ENCODE measurements around the gene RNASET2. TPM values are rescaled to one million over a fixed set of nuclear protein-coding genes. Genes with fewer than 3 reads are reported as not detected.

Gene RNASET2
- total and polyA plus RNA-seq, 2 of the 13 experiments (the other 11 are each of a cell fraction or from before 2014, with no cell fraction given) = 44.6 to 597 TPM

- 0 out of 2 replicates have a peak, but pooled peaks have one; percentile 16 for TF ChIP-seq ETV5 (CRISPR knock-in tag; IDR thresholded peaks at IDR 0.05; ENCODE audit: borderline replicate concordance)
- no peak for TF ChIP-seq MTA1 (CRISPR knock-in tag; IDR thresholded peaks at IDR 0.05; ENCODE audit: borderline replicate concordance)
- TF ChIP-seq, protein P1, sequence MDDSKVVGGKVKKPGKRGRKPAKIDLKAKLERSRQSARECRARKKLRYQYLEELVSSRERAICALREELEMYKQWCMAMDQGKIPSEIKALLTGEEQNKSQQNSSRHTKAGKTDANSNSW (CRISPR knock-in tag; IDR thresholded peaks at IDR 0.05; ENCODE audit: borderline replicate concordance) = no peak
- 0 out of 2 replicates have a peak, but pooled peaks have one; percentile 1 for TF ChIP-seq ATF1 (CRISPR knock-in tag; IDR thresholded peaks at IDR 0.05)
- no peak for TF ChIP-seq ZKSCAN5 (CRISPR knock-in tag; IDR thresholded peaks at IDR 0.05)
- peak; percentile 96 to 97 for TF ChIP-seq MAFK (conservative IDR thresholded peaks at IDR 0.05 in 1 of 2, IDR thresholded peaks at IDR 0.05 in 1 of 2; ENCODE audit: low read length in 2 of 2)
- TF ChIP-seq PAF1 (CRISPR knock-in tag; IDR thresholded peaks at IDR 0.05) = no peak
- TF ChIP-seq, protein P2, sequence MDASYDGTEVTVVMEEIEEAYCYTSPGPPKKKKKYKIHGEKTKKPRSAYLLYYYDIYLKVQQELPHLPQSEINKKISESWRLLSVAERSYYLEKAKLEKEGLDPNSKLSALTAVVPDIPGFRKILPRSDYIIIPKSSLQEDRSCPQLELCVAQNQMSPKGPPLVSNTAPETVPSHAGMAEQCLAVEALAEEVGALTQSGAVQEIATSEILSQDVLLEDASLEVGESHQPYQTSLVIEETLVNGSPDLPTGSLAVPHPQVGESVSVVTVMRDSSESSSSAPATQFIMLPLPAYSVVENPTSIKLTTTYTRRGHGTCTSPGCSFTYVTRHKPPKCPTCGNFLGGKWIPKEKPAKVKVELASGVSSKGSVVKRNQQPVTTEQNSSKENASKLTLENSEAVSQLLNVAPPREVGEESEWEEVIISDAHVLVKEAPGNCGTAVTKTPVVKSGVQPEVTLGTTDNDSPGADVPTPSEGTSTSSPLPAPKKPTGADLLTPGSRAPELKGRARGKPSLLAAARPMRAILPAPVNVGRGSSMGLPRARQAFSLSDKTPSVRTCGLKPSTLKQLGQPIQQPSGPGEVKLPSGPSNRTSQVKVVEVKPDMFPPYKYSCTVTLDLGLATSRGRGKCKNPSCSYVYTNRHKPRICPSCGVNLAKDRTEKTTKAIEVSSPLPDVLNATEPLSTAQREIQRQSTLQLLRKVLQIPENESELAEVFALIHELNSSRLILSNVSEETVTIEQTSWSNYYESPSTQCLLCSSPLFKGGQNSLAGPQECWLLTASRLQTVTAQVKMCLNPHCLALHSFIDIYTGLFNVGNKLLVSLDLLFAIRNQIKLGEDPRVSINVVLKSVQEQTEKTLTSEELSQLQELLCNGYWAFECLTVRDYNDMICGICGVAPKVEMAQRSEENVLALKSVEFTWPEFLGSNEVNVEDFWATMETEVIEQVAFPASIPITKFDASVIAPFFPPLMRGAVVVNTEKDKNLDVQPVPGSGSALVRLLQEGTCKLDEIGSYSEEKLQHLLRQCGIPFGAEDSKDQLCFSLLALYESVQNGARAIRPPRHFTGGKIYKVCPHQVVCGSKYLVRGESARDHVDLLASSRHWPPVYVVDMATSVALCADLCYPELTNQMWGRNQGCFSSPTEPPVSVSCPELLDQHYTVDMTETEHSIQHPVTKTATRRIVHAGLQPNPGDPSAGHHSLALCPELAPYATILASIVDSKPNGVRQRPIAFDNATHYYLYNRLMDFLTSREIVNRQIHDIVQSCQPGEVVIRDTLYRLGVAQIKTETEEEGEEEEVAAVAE (CRISPR knock-in tag; IDR thresholded peaks at IDR 0.05; ENCODE audit: borderline replicate concordance) = 0 out of 2 replicates have a peak, but pooled peaks have one; percentile 13
- no peak for TF ChIP-seq ZNF670 (CRISPR knock-in tag; IDR thresholded peaks at IDR 0.05; ENCODE audit: borderline replicate concordance)
- no peak for TF ChIP-seq NFIC (IDR thresholded peaks at IDR 0.05; ENCODE audit: low read length)
- no peak for TF ChIP-seq NFKBIZ (CRISPR knock-in tag; IDR thresholded peaks at IDR 0.05)
- no peak for TF ChIP-seq HMGXB4 (CRISPR knock-in tag; IDR thresholded peaks at IDR 0.05; ENCODE audit: borderline replicate concordance in 1 of 2, low read depth in 1 of 2)
- no peak for TF ChIP-seq XBP1 (CRISPR knock-in tag; IDR thresholded peaks at IDR 0.05)
- TF ChIP-seq NCOA5 (CRISPR knock-in tag; IDR thresholded peaks at IDR 0.05) = no peak
- 0 out of 2 replicates have a peak, but pooled peaks have one; percentile 26 for TF ChIP-seq SALL1 (CRISPR knock-in tag; IDR thresholded peaks at IDR 0.05)
- TF ChIP-seq NR2F2 (IDR thresholded peaks at IDR 0.05; ENCODE audit: borderline replicate concordance, low read depth) = no peak
- peak; percentile 93 for TF ChIP-seq MAFF (IDR thresholded peaks at IDR 0.05; ENCODE audit: low read depth, low read length)
- TF ChIP-seq ATRX (CRISPR knock-in tag; IDR thresholded peaks at IDR 0.05; ENCODE audit: borderline replicate concordance) = no peak
- TF ChIP-seq ZNF619 (CRISPR knock-in tag; IDR thresholded peaks at IDR 0.05) = 0 out of 2 replicates have a peak, but pooled peaks have one; percentile 23
- peaks cover 83% of the 10 kb centered on the region for H3K79me2 ChIP-seq (ENCODE audit: insufficient read depth, low read length)
- POLR2A ChIA-PET = interaction anchor here (3.1 kb wide), 1 partner anchor 141 kb away, joined by 18 read pairs; no protein-coding TSS in a partner anchor
- peak overlapping the region; percentile 92 for H3K9ac ChIP-seq (ENCODE audit: insufficient read depth, low read depth, low read length)
- 38% methylated on average over 2 of the region's 2 CpGs for WGBS (ENCODE audit: low lambda C conversion rate)
- no peak for DNase-seq (ENCODE audit: low spot score)
- in situ Hi-C loops (cut with HindIII; ENCODE audit: extremely low pct_ligation_motif_present, low pct_unique_long_range_greater_than_20kb) = loop anchor here (25.0 kb wide), 1 partner anchor 137 kb away; no protein-coding TSS in a partner anchor
- peak overlapping the region; percentile 62 to 99 (median 95) for H3K4me3 ChIP-seq (replicated peaks in 1 of 3; ENCODE audit: insufficient read depth in 1 of 3, low read depth in 2 of 3, low read length in 3 of 3)
- no TSS peak for BruUV-seq (replicated peaks)
- H3K9me3 ChIP-seq (ENCODE audit: low read length) = no peaks in the 10 kb centered on the region
- ATAC-seq = no peak
- H3K27me3 ChIP-seq (ENCODE audit: control insufficient read depth in 1 of 2, insufficient read depth in 2 of 2, low read length in 2 of 2) = no peaks in the 10 kb centered on the region; a peak in 1 of 5 replicates
- no peak overlapping the region for H2AFZ ChIP-seq (ENCODE audit: low read length)
- H3K4me1 ChIP-seq (ENCODE audit: insufficient read depth, low read length) = peaks cover 62% of the 10 kb centered on the region
- peaks cover 22% of the 10 kb centered on the region for H4K20me1 ChIP-seq (ENCODE audit: insufficient read depth, low read length)
- CTCF ChIA-PET (ENCODE audit: low intra/inter-chr PET ratio, low total read pairs) = no interaction called here
- H3K4me2 ChIP-seq (ENCODE audit: low read depth, low read length) = peak overlapping the region; percentile 98
- FAIRE-seq = no peak
- intact Hi-C loops (cut with micrococcal nuclease; ENCODE audit: unreplicated experiment) = no loop called here
- H3K36me3 ChIP-seq (replicated peaks in 1 of 2; ENCODE audit: control insufficient read depth in 1 of 2, insufficient read depth in 2 of 2, low read length in 2 of 2) = peaks cover 12 to 46% of the 10 kb centered on the region in 2 experiments
- peak overlapping the region; percentile 14 for H3K27ac ChIP-seq (ENCODE audit: extremely low read length, insufficient read depth, low read length)
These were observed 44.4 kb upstream of the RNASET2 start for GRCh38 chr6:167000759-167001158.

All from HepG2 (cell line).